GM18508 (cell line): Measurements from ENCODE around the gene TSHB.

Source experiments
- ATAC-seq: cut with Tn5 transposase; IDR thresholded peaks from one replicate; pipeline ENCODE4 v1.9.1; 2021; ENCODE audit warnings: moderate number of reproducible peaks; ENCODE audit not compliant: insufficient read depth, unreplicated experiment

TSHB gene

GRCh38 chr1:115057661-115058254 lies 28.1 kb downstream of the TSHB start:
- ATAC-seq = no peak

GRCh38 chr1:115059316-115059715 lies 29.7 kb downstream of the TSHB start:
- ATAC-seq = no peak

- ATAC-seq = no peak
These were observed 30.9 kb downstream of the TSHB start for GRCh38 chr1:115060501-115060900.

- ATAC-seq = no peak
These were observed 32.9 kb downstream of the TSHB start for GRCh38 chr1:115062542-115063004.

DNA sequence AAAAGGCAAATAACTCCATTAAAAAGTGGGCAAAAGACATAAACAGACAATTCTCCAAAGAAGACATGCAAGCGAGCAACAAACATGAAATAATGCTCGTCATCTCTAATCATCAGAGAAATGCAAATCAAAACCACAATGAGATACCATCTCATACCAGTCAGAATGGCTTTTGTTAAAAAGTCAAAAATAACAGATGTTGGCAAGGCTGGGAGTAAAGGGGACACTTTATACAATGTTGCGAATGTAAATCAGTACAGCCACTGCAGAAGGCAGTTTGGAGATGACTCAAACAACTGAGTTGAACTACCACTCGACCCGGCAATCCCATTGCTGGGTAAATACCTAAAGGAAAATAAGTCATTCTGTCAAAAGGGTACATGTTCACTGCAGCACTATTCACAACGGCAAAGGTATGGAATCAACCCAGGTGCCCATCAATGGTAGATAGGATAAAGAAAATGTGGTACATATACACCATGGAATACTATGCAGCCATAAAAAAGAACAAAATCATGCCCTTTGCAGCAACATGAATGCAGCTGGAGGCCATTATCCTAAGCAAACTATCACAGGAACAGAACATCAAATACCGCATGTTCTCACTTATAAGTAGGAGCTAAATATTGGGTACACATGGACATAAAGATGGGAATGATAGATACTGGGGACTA lies 33.7 kb downstream of the TSHB start:
- ATAC-seq = no peak

DNA sequence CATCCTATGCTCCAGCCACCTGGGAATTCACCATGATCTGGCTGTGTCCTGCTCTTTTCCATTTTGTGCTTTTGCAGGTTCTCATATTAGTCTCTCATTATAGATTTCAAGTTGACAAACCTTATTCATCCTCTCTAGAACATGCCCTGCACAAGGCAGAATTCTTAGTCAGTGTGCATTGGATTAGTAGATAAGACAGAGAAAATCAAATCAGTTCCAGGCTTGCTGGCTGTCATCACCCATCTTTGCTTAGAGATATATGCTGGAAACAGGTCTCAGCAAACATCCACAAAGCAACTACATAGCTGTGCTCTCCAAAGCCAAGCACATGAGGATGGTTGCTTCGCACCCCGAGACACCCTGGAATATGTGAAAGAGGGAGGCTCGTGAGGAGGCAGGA lies 34.8 kb downstream of the TSHB start:
- ATAC-seq = no peak

DNA sequence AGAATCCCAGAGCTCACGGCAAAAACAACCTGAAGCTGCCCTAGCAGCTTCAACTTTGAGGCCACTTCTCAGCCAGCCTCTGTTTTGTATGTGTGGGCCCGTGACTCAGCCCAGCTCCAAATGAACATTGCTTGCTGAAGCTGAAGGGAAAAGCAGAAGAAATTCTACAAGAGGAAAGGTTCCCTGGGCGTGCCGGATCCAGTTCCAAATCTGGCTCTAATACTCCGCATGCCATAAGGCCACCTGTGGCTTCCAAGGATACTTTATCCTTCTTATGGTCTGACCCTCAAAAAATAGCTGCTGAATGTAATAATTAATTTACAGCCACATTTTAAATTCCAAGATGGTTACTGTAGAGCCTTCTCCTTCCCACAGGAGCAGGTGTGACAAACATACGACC lies 35.4 kb downstream of the TSHB start:
- ATAC-seq = no peak

DNA sequence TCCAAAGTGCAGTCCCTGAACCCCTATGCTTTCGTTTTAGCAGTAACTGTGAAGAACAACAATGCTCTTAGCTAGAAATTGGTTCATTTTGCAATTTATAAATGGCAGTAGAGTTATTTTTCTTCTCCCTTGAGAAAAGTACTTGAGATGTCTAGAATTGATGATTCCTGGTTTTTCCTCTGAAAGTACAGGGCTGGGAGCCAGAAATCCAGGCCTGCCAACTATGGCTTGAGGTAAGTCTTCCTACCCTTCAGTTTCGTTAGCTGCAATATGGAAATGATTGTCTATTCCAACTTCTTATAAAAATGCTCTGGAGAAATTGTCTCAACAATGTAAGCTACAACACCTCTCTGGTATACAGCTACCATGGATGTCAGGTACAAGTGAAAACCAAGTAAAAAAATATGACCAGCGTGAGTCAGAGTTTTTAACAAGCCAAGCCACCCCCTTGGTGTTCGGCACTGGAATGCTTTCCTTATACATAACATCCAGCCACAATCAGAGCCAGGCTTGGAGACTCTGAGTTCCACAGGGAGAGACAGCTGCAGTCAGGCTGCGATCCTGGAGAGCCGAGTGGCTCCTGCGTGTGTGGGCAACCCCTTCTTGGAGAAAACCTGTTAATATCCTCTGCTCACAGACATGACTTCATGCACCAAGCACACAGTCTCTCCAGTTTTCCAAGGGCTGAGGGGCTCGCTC lies 37.7 kb downstream of the TSHB start:
- ATAC-seq = no peak

GRCh38 chr1:115068826-115069585 lies 39.4 kb downstream of the TSHB start:
- ATAC-seq = no peak

- no peak for ATAC-seq
These were observed 40.2 kb downstream of the TSHB start for GRCh38 chr1:115069659-115070308.

- no peak for ATAC-seq
These were observed 41.5 kb downstream of the TSHB start for GRCh38 chr1:115071012-115071664.

- no peak for ATAC-seq
These were observed 43.9 kb downstream of the TSHB start for GRCh38 chr1:115073298-115074087.

GRCh38 chr1:115074839-115075534 lies 45.4 kb downstream of the TSHB start:
- no peak for ATAC-seq

- ATAC-seq = no peak
These were observed 46.8 kb downstream of the TSHB start for GRCh38 chr1:115076384-115076915.

DNA sequence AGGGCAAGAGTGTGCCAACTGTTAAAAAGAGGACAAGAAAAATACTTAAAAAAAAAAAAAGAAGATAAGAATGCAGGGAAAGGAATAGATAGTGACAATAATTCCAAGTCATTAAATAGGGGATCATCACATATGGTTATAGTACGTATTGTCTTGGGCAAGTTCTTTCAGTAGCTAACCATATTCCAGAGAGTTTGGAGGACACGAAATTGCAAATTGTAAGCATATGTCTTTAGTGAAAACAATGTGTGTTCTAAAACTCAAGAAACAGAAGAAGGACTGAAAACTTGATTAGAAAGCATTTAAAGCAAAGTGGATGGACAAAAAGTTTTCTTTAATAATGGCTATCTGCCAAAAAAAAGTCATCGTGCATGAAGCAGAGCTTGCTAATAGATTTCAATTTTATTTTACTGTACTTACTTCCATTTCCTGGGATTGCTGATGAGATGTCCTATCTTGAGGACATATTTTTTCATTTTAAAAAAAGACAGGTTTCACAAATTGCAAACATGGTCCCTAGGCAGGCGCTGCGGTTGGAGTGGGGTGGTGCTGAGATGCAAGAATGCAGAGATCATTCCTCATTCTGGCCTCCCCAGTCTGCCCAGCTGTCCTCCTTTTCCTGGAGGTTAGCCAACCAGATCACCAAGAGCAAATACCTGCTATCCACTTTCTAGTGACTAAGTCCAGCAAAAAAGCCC lies 47.8 kb downstream of the TSHB start:
- ATAC-seq = no peak

GRCh38 chr1:115077984-115078330 lies 48.3 kb downstream of the TSHB start:
- ATAC-seq = no peak

GRCh38 chr1:115078708-115079107 lies 49.1 kb downstream of the TSHB start:
- ATAC-seq = no peak

DNA sequence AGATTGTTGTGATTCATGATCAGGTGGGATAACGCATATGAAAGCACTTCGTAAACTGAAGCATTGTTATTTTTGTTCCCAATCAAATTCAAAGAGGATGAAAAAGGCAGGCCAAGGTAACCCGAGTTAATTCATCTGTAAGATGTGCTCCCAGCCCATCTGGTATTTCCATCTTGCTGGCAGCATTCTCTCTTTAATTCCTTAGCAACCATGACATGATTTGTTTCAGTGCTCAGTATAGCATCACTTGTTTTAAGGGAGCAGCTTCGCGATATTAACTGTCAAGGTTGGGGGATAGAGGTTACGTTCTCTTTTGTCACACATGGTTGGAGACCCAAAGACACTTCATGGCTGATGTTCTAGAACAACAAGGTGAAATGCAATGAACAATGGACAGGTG lies 53.3 kb downstream of the TSHB start:
- ATAC-seq = no peak
